ENCODE data around the gene RAB36.

- TF ChIP-seq CTCF (conservative IDR thresholded peaks at IDR 0.05; ENCODE audit: low read depth, low read length) (no peak), EZH2 (IDR thresholded peaks at IDR 0.05; ENCODE audit: low read length, unreplicated experiment) (no peak)
These were observed 38.9 kb upstream of the RAB36 start for GRCh38 chr22:23106344-23106743.

Measured in PC-3 (cell line).